ENCODE data around the gene MRPL32.

MRPL32 gene

DNA sequence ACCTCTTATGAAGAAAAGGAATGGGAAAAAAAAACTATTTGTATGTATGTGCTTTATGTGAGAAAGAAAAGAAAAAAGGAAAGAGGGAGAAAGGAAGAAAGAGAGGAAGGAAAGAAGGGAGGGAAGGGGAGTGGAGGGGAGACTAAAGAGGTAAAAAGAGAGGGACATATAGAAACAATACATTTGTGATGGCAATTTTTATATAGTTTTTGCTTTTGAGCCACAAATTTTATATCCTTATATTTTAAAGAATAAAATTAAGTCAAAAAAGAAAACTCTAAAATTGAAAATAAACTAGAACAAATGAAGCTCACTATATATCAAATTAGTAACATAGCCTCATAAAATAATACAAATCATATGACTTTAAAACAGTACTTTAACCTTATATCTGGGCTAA is 31.3 kb upstream of the MRPL32 start (continued):
- TF ChIP-seq, protein P1, sequence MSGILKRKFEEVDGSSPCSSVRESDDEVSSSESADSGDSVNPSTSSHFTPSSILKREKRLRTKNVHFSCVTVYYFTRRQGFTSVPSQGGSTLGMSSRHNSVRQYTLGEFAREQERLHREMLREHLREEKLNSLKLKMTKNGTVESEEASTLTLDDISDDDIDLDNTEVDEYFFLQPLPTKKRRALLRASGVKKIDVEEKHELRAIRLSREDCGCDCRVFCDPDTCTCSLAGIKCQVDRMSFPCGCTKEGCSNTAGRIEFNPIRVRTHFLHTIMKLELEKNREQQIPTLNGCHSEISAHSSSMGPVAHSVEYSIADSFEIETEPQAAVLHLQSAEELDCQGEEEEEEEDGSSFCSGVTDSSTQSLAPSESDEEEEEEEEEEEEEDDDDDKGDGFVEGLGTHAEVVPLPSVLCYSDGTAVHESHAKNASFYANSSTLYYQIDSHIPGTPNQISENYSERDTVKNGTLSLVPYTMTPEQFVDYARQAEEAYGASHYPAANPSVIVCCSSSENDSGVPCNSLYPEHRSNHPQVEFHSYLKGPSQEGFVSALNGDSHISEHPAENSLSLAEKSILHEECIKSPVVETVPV (CRISPR knock-in tag; IDR thresholded peaks at IDR 0.05), result no peak
- TF ChIP-seq ISL1 (CRISPR knock-in tag; IDR thresholded peaks at IDR 0.05) (no peak), RARB (CRISPR knock-in tag; IDR thresholded peaks at IDR 0.05) (no peak), ZFP30 (CRISPR knock-in tag; IDR thresholded peaks at IDR 0.05) (no peak), BACH2 (CRISPR knock-in tag; IDR thresholded peaks at IDR 0.05; ENCODE audit: borderline replicate concordance) (no peak), TOX (CRISPR knock-in tag; IDR thresholded peaks at IDR 0.05; ENCODE audit: borderline replicate concordance) (no peak), ESRRG (CRISPR knock-in tag; IDR thresholded peaks at IDR 0.05) (no peak)
- TF ChIP-seq, protein P2, sequence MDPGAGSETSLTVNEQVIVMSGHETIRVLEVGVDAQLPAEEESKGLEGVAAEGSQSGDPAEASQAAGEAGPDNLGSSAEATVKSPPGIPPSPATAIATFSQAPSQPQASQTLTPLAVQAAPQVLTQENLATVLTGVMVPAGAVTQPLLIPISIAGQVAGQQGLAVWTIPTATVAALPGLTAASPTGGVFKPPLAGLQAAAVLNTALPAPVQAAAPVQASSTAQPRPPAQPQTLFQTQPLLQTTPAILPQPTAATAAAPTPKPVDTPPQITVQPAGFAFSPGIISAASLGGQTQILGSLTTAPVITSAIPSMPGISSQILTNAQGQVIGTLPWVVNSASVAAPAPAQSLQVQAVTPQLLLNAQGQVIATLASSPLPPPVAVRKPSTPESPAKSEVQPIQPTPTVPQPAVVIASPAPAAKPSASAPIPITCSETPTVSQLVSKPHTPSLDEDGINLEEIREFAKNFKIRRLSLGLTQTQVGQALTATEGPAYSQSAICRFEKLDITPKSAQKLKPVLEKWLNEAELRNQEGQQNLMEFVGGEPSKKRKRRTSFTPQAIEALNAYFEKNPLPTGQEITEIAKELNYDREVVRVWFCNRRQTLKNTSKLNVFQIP (CRISPR knock-in tag; IDR thresholded peaks at IDR 0.05; ENCODE audit: borderline replicate concordance, low read depth), result no peak

DNA sequence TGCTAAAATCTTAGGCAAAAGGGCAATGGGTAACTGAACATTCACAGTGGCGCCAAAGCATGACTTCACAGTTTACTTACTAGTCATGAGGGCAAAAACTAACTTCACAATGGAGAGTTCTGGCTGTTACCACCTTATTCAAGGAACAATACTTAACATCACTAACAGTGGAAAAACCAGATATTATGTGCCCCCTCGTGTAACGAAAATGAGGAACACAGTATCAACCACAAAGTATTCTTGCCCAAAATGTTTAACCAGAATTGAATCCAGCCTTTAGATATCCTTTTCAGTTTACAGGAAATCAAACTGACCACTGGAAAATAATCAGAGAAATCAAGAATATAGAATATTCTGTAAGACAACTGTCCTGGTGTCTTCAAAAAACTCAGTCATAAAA is 29.8 kb upstream of the MRPL32 start:
- no peak for ATAC-seq
- TF ChIP-seq, protein P3, sequence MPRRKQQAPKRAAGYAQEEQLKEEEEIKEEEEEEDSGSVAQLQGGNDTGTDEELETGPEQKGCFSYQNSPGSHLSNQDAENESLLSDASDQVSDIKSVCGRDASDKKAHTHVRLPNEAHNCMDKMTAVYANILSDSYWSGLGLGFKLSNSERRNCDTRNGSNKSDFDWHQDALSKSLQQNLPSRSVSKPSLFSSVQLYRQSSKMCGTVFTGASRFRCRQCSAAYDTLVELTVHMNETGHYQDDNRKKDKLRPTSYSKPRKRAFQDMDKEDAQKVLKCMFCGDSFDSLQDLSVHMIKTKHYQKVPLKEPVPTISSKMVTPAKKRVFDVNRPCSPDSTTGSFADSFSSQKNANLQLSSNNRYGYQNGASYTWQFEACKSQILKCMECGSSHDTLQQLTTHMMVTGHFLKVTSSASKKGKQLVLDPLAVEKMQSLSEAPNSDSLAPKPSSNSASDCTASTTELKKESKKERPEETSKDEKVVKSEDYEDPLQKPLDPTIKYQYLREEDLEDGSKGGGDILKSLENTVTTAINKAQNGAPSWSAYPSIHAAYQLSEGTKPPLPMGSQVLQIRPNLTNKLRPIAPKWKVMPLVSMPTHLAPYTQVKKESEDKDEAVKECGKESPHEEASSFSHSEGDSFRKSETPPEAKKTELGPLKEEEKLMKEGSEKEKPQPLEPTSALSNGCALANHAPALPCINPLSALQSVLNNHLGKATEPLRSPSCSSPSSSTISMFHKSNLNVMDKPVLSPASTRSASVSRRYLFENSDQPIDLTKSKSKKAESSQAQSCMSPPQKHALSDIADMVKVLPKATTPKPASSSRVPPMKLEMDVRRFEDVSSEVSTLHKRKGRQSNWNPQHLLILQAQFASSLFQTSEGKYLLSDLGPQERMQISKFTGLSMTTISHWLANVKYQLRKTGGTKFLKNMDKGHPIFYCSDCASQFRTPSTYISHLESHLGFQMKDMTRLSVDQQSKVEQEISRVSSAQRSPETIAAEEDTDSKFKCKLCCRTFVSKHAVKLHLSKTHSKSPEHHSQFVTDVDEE (CRISPR knock-in tag; IDR thresholded peaks at IDR 0.05), result no peak
- no peak for TF ChIP-seq BACH2 (CRISPR knock-in tag; IDR thresholded peaks at IDR 0.05; ENCODE audit: borderline replicate concordance)
- TF ChIP-seq, protein P4, sequence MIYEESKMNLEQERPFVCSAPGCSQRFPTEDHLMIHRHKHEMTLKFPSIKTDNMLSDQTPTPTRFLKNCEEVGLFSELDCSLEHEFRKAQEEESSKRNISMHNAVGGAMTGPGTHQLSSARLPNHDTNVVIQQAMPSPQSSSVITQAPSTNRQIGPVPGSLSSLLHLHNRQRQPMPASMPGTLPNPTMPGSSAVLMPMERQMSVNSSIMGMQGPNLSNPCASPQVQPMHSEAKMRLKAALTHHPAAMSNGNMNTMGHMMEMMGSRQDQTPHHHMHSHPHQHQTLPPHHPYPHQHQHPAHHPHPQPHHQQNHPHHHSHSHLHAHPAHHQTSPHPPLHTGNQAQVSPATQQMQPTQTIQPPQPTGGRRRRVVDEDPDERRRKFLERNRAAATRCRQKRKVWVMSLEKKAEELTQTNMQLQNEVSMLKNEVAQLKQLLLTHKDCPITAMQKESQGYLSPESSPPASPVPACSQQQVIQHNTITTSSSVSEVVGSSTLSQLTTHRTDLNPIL (CRISPR knock-in tag; IDR thresholded peaks at IDR 0.05; ENCODE audit: low read depth), result no peak
- no peak for TF ChIP-seq ESRRG (CRISPR knock-in tag; IDR thresholded peaks at IDR 0.05)
- TF ChIP-seq OSR1 (CRISPR knock-in tag; IDR thresholded peaks at IDR 0.05), result no peak
- TF ChIP-seq, protein P2 (CRISPR knock-in tag; IDR thresholded peaks at IDR 0.05; ENCODE audit: borderline replicate concordance, low read depth), result no peak
- no peak for TF ChIP-seq TCF4 (CRISPR knock-in tag; IDR thresholded peaks at IDR 0.05; ENCODE audit: borderline replicate concordance)

DNA sequence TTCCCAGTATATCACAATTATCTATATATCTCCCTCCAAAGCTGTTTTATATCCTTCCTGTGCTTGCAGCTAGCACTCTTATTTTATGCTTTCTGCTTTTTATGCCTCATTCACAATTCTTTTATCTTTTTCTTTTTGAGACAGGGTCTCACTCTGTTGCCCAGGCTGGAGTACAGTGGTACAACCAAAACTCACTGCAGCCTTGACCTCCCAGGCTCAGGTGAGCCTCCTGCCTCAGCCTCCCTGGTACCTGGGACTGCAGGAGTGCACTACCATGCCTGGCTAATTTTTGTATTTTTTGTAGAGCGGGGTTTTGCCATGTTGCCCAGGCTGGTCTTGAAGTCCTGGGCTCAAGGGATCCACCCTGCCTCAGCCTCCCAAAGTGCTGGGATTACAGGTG is 26.0 kb upstream of the MRPL32 start:
- ATAC-seq, result no peak
- TF ChIP-seq, protein P4 (CRISPR knock-in tag; IDR thresholded peaks at IDR 0.05; ENCODE audit: low read depth), result no peak
- TF ChIP-seq, protein P2 (CRISPR knock-in tag; IDR thresholded peaks at IDR 0.05; ENCODE audit: borderline replicate concordance, low read depth), result no peak
- no peak for TF ChIP-seq TCF4 (CRISPR knock-in tag; IDR thresholded peaks at IDR 0.05; ENCODE audit: borderline replicate concordance)
- no peak for TF ChIP-seq SNAI2 (CRISPR knock-in tag; IDR thresholded peaks at IDR 0.05)
- TF ChIP-seq, protein P3 (CRISPR knock-in tag; IDR thresholded peaks at IDR 0.05), result no peak
- no peak for TF ChIP-seq ESRRG (CRISPR knock-in tag; IDR thresholded peaks at IDR 0.05)
- no peak for TF ChIP-seq ZFP30 (CRISPR knock-in tag; IDR thresholded peaks at IDR 0.05)
- TF ChIP-seq RARB (CRISPR knock-in tag; IDR thresholded peaks at IDR 0.05), result no peak
- TF ChIP-seq, protein P5, sequence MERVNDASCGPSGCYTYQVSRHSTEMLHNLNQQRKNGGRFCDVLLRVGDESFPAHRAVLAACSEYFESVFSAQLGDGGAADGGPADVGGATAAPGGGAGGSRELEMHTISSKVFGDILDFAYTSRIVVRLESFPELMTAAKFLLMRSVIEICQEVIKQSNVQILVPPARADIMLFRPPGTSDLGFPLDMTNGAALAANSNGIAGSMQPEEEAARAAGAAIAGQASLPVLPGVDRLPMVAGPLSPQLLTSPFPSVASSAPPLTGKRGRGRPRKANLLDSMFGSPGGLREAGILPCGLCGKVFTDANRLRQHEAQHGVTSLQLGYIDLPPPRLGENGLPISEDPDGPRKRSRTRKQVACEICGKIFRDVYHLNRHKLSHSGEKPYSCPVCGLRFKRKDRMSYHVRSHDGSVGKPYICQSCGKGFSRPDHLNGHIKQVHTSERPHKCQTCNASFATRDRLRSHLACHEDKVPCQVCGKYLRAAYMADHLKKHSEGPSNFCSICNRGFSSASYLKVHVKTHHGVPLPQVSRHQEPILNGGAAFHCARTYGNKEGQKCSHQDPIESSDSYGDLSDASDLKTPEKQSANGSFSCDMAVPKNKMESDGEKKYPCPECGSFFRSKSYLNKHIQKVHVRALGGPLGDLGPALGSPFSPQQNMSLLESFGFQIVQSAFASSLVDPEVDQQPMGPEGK (CRISPR knock-in tag; IDR thresholded peaks at IDR 0.05; ENCODE audit: borderline replicate concordance), result no peak
- TF ChIP-seq ISL1 (CRISPR knock-in tag; IDR thresholded peaks at IDR 0.05), result no peak
- TF ChIP-seq CSDC2 (CRISPR knock-in tag; IDR thresholded peaks at IDR 0.05), result no peak
- TF ChIP-seq TOX (CRISPR knock-in tag; IDR thresholded peaks at IDR 0.05; ENCODE audit: borderline replicate concordance), result no peak
- TF ChIP-seq PPARA (CRISPR knock-in tag; IDR thresholded peaks at IDR 0.05; ENCODE audit: borderline replicate concordance), result no peak
- TF ChIP-seq ZNF8 (CRISPR knock-in tag; IDR thresholded peaks at IDR 0.05), result no peak
- no peak for TF ChIP-seq ZNF565 (CRISPR knock-in tag; conservative IDR thresholded peaks at IDR 0.05; ENCODE audit: low read depth)
- no peak for TF ChIP-seq ZNF70 (CRISPR knock-in tag; IDR thresholded peaks at IDR 0.05)
